GM18519 (cell line): ENCODE results near the gene FKBP10.
"Not testable (repeated sequence)": the region's sequence is repeated elsewhere in the genome, so short reads cannot be mapped to it uniquely, and the experiment has no call there.

Experiments
- ATAC-seq: cut with Tn5 transposase; IDR thresholded peaks from one replicate; pipeline ENCODE4 v1.9.1; 2021; ENCODE audit warnings: mild to moderate bottlenecking, moderate library complexity; ENCODE audit not compliant: unreplicated experiment, low FRiP score

The FKBP10 gene

DNA sequence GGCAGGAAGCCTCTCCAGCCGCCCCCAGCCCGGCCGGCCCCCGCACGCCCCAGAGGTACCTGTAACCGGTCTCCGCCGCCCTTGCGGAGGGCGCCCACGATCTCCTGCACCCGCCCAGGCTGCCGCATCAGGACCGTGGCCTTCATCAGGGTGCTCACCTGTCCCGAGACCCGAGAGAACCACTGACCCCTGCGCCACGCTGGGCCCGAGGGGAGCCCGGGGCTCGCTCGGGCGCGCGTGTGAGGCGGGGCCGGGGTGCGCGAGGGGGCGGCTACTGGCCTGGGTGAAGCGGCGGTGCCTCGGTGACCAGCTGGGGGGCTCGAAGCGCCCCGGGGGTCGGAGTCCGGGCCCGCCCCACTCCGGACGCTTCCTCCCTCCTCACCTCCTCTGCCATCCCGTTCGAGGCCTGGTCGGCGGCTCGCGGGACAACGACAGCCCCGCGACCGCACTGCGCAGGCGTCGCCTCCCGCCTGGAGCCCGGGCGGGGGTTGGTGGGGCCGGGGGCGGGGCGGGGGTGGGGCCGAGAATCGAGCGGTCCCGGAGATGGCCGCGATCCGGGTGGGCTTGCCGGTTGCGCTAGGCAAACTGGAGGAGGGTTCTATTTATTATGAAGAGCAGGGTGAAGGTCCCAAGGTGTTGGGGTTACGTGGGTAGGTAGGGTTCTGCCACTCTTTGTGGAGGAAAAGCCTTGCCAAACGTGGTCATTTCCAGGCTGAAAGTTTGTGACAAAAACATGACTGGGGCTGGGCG, 23.2 kb downstream of the FKBP10 start, which contains the start of gene NT5C3B:
TSS of gene NT5C3B (minus strand) at position 433 of the 750 bp plus-strand sequence. CDS start at position 394, 39 bp downstream.
- no peak for ATAC-seq

DNA sequence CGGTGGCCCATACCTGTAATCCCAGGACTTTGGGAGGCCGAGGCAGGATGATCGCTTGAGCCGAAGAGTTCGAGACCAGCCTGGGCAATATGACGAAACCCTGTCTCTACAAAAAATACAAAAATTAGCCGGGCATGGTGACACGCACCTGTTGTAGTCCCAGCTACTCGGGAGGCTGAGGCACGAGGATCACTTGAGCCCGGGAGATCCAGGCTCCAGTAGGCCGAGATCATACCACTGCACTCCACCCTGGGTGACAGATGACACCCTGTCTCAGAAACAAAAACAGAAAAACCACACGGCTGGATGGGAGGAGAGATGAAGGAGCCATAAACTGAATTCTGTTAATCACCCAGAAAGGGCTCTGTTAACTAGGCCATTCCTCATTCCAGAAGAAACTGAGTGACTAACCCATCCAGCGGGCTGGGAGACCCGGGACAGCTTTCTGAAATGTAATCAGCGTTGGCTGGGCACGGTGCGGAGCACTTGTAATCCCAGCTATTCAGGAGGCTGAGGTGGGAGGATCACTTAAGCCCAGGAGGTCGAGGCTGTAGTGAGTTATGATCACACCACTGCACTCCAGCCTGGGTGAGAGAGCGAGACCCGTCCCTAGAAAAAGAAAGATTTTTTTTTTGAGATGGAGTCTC, 23.9 kb downstream of the FKBP10 start:
- ATAC-seq: no peak

DNA sequence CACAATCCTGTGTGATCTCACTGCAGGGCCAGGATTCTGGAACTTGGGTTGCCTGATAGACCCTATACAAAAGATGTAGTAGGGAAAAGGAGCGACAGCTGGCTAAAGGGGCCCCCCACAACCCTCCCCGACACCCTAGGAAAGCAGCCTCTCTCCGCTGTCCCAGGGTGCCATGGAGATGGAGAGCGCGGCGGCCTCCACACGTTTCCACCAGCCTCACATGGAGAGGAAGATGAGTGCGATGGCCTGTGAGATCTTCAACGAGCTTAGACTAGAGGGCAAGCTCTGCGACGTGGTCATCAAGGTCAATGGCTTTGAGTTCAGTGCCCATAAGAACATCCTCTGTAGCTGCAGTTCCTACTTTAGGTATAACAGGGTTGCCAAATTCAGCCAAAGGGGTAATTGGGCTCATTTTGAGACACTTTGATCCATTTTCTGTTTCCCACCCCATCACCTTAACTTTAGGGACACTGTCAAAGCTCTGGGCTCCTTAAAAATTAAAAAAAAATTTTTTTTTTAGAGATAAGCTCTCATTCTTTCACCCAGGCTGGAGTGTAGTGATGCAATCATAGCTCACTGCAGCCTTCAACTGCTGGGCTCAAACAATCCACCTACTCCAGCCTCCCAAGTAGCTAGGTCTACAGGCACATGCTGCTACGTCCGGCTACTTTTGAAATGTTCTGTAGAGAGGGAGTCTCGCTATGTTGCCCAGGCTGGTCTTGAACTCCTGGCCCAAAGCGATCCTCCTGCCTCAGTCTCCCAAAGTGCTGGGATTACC, 25.1 kb downstream of the FKBP10 start, which contains the start of gene KLHL10:
TSS of gene KLHL10 (plus strand) at position 65 of the 778 bp plus-strand sequence. CDS start at position 173, 108 bp downstream.
- ATAC-seq: no peak

DNA sequence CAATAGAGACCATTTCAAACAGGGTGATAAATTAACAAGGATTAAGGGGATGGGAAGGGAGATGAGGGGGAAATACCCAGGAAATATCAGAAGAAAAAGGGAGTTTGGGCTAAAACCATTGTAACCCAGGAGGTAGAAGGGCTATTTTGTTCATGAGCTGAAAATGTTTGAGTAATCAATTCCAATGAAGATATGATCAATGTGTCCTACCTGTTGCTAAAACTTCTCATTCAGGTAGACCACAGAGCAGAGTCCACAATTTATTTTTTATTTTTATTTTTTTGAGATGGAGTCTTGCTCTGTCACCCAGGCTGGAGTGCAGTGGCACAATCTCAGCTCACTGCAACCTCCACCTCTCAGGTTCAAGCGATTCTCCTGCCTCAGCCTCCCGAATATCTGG, 26.6 kb downstream of the FKBP10 start:
- ATAC-seq: not testable (repeated sequence)

DNA sequence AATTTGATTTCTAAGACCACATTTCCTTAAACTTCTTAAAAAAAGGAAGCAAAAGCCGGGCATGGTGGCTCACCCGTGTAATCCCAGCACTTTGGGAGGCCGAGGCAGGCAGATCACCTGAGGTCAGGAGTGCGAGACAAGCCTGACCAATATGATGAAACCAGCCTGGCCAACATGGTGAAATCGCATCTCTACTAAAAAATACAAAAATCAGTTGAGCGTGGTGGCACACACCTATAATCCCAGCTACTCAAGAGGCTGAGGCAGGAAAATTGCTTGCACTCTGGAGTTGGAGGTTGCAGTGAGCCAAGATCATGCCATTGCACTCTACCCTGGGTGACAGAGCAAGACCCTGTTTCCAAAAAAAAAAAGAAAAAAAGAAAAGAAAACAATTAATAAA, 28.0 kb downstream of the FKBP10 start:
- not testable (repeated sequence) for ATAC-seq

DNA sequence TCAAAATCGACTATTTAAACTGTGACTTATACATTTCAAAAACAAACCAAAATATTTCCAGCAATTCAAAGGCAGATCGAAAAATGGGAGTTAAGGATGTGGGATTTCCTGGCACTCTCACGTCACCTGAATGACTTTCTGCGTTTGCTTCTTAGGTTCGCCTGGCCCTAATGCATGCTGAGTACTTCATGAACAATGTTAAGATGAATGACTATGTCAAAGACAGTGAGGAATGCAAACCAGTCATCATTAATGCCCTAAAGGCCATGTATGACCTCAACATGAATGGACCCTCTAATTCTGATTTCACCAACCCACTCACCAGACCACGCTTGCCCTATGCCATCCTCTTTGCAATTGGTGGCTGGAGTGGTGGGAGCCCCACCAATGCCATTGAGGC, 32.2 kb downstream of the FKBP10 start:
- no peak for ATAC-seq

DNA sequence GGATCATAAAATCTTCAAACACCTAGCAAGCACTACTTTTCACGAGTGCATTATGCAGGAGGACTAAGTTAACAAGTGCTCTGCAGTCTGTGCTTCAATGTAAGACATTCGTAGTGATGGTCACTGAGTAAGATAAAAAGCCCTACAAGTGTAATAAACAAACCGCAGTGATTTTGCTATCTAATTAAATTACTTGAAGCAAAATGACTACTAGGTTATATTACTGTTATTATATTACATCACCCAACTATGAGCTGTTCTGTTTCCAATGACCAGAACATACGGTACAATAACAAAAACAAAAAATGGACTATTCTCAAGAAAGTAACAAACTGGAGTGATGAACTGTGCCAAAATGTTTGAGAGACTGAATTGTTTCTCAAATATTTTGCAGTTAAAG, 36.0 kb downstream of the FKBP10 start:
- no peak for ATAC-seq

DNA sequence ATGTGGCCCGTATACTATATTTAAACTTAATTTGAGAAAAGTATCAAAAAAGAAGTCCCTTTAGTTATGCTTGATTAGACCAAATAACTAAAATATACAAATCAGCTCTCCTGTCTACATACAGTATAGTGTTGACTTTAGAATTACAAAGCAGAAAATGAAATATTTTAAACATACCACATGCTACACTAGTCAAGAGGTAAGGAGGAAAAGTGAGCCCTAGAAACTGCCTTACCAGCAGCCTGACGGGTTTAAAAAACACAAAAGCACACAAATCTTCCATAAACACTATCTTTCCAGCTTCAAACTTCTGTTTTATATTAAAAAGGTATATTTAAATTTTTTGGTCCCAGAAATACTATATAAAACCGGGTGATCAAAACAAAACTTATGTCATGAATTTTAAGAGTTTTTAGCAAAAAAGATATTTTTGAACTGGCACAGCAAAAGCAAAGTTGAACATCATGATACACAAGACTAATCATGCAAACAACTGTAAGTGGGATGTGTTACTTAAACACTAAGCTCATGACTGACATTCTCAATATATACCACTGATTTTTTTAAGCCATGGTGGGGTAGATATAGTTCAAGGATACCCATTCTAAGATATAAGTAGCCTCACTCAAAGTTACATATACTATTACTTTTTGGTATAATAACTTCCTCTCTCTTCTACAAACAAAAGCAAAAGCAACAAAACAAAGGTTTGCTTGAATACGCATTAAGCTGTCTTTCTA, 36.6 kb downstream of the FKBP10 start:
- ATAC-seq: no peak

DNA sequence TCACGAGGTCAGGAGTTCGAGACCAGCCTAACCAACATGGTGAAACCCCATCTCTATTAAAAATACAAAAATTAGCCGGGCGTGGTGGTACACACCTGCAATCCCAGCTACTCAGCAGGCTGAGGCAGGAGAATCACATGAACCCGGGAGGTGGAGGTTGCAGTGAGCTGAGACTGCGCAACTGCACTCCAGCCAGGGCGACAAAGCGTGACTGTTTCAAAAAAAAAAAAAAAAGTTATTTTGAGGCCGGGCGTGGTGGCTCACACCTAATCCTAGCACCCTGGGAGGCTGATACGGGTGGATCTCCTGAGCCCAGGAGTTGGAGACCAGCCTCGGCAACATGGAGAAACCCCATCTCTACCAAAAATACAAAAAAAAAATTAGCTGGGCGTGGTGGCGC, 38.6 kb downstream of the FKBP10 start:
- not testable (repeated sequence) for ATAC-seq

DNA sequence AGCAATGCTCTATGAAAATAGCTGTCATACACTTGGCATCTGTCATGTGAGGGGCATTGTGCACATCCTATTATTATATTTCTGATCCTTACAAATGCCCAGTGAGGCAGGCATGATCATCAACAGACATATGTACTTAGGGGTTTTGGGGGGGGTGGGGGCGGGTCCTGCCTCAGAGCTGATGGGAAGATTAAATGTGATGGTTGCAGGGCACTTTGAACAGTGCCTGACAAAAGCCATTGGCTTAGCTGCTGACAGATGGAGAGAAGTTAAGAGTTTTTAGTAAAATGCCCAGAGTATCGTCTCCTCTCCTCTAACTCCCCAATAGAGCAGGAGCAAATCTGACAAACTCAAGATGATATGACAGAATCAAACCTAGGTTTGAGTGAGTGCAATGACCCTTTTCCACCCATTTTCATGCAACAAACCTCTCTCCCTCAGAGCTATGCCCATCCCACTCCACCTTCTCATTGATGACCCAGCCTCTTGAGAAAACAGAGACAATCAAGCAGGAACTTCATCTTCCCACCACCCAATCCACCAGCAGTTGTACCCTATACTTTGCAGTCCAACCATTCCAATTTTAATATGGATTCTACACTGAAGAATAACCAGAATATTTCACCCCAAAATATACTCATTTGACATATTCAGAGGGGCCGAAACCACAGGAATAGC, 47.6 kb downstream of the FKBP10 start:
- ATAC-seq: no peak

DNA sequence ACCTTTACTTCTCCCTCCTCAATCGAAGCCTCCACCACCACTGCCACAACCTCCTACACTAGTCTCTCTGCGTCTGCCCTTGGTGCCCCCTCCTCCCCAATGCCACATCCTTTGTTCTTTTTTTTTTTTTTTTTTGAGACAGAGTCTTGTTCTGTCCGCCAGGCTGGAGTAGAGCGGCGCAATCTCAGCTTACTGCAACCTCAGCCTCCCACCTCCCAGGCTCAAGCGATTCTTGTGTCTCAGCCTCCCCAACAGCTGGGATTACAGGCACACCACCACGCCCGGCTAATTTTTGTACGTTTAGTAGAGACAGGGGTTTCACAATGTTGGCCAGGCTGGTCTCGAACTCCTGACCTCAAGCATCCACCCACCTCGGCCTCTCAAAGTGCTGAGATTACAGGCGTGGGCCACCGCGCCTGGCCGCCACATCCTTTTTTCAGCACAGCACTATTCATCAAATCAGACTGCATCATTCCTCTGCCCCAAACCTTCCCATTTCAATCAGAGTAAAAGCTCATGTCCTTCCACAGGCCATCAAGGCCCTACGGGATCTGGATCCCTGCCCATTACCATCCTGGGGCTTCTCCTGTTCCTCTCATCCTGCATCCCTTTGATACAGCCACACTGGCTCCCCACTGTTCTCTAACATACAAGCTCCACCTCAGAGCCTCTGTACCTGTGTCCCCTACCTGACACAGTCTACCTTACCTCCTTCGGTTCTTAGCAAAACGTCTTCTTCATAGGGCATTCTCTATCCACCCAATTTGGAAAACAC, 50.5 kb downstream of the FKBP10 start:
- ATAC-seq: no peak

DNA sequence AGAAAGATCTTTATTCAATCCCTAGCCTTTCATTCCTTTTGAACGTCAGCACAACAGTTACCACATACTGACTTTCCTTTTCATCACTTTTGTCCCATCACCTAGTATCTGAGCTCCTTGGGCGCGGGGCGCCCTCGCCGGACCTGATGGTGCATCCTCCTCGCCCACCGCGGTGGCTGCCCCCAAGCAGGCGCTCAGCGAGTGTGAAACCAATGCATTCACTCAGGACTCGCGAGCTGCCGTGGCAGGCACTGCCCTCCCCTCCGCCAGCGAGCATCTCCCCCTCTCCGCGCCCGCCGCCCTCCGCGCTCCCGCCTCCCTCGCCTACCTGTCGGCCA, 51.7 kb downstream of the FKBP10 start:
- no peak for ATAC-seq

DNA sequence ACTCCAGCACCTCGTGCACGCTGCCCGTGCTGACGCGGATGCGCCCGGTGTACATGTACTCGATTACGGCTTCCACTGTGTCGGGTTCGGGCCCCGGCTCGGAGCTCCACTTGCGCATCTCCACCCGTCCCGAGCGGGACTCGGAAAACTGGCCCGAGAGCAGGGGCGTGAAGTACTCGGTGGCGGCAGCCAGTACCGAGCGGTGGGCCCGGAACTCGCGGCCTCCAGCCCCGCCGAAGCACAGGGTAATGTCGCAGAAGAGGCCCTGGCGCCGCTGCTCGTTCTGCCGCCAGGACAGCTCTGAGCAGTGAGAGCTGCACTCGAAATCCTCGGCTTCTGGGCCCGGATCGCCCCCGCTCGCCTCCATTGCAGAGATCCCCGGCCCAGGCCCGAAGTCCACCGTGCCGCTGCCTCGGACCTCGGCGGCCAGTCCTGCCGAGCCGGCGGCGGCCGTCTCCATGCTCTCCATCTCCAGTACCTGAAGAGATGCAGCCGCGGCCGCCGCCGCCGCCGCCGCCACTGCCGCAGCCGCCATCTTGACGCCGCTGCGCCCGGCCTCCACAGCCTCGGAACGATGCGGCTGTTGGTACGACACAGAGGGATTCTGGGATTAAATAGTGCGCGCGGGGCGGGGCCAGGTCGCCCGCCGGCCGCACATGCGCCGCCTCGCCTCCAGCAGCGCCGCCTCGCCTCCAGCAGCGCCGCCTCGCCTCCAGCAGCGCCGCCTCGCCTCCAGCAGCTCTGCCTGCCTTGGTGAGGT, 52.2 kb downstream of the FKBP10 start, which contains the start of gene KLHL11:
TSS of gene KLHL11 (minus strand) at position 588 of the 760 bp plus-strand sequence. CDS start at position 535, 53 bp downstream.
- ATAC-seq: peak; percentile 62

DNA sequence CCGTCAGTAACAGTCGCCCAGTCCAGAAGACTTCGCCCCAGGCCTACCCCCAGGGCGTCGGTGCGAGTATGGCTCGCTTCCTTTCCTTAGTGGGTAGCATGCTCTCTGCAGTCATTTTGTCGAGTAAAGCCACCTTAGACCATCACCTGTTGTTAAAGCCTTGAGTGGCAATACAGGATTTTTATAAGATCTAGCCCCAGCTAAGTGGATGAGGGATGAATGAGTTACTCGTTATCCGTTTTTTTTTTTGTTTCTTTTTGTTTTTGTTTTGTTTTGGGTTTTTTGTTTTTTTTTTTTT, 52.7 kb downstream of the FKBP10 start:
- ATAC-seq: no peak

DNA sequence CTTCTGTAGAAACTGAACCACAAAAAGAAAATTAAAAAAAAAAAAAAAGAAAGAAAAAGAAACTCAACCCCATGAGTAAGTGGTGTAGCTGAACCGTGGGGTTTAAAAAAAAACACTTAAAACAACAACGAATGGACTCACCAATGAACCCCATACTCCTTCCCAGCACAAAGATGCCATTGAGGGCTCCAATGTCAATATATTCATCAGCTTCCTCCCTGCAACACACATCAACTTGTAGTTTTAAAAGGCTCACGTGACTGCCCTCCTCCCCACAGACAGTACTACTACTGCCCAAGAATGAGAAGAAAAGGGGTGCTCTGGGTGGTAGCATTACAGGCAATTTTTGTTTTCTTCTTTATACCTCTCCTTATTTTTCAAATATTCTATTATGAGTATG, 55.8 kb downstream of the FKBP10 start:
- ATAC-seq: no peak

DNA sequence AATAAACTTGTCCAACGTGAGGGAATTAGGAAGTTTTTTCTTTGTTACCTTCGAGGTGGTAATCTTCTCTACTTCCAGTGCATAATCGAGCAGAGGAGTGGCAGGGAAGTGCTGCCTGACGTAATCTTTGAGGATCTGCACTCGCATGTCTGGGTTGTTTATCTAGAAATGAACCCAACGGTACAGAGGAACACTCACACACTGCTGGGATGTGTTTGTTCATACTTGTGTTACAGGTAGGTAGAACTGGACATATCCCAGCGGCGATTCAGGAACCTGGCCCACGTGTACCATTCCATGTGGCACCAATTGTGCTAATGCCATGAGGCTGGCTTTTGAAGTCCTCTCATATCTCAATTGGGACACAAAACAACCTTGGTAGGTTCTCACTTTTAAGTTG, 56.6 kb downstream of the FKBP10 start:
- ATAC-seq: no peak

DNA sequence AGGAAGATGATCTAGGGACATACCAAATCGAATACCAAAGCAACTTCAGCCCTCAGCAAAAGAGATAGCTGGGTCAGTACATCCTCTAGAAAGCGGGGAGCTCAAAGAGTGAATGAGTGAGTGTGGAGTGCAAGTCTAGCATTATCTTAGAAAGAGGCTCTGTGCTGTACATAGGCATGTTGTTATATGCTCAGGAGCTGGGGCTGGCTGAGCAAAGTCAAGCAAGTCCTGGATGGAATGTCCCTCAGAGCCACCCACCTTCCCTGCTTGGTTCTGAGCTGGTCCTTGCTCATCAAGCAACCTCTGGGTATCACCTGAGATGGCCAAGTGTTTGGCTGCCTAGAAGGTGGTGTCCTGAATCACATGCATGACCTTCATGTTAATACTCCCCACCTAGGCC, 57.3 kb downstream of the FKBP10 start:
- no peak for ATAC-seq

DNA sequence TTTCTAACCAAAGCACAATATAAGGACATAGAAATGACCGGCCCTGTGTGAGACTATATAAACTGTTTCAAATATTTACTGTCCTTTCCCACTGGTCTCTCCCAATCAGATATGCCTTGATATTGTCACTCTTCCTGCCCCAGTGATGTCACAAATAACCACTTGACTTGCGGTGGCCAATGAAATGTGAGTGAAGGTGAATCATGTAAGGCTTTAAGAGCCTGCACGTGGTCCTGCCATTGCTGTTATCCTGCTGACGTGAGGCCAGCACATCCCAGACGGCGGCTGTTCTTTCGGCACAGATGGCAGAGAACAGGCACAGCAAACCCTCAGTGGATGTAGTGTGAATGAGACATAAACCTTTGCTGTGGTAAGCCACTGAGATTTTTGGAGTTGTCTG, 57.8 kb downstream of the FKBP10 start:
- ATAC-seq: no peak

DNA sequence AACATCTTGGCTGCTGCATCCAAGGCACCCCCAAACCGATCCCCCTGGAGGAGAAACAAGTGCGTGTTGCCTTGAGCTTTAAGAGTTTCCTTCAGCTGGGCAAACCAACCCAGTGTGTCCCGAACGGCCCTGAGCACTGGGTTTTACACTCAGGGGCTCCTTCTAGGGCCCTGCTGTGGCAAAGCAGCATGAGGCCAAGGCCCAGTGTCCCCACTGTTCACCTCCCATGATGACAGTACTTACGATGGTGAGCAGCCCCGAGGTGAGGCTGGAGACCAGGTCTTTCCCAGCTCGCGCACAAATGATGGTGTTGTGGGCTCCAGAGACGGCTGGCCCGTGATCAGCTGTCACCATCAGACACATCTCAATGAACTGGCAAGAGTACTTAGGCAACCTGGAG, 59.0 kb downstream of the FKBP10 start:
- ATAC-seq: no peak
